ENCODE data around the gene MYLIP.

DNA sequence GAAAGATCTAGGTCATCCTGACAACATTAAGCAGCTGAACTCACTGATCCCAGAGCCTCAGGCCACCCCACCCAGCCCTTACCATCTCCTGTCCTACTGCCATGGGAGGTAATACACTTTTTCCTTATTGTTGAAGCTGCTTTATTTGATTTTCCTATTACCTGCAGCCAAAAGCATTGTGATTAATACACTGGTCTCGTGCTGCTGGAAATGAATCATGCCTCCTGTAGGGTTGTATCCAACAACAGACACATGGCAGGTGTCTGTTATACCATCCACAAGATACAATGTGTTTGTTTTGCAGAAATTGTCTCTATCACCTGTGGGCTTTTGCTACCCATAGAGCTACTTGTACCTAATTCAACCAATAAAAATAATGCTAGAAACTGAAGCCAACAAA, 34.2 kb downstream of the MYLIP start:
- TF ChIP-seq POLR2AphosphoS5 (IDR thresholded peaks at IDR 0.05) (no peak), POLR2A (IDR thresholded peaks at IDR 0.05) (no peak)
- TF ChIP-seq, protein P1, sequence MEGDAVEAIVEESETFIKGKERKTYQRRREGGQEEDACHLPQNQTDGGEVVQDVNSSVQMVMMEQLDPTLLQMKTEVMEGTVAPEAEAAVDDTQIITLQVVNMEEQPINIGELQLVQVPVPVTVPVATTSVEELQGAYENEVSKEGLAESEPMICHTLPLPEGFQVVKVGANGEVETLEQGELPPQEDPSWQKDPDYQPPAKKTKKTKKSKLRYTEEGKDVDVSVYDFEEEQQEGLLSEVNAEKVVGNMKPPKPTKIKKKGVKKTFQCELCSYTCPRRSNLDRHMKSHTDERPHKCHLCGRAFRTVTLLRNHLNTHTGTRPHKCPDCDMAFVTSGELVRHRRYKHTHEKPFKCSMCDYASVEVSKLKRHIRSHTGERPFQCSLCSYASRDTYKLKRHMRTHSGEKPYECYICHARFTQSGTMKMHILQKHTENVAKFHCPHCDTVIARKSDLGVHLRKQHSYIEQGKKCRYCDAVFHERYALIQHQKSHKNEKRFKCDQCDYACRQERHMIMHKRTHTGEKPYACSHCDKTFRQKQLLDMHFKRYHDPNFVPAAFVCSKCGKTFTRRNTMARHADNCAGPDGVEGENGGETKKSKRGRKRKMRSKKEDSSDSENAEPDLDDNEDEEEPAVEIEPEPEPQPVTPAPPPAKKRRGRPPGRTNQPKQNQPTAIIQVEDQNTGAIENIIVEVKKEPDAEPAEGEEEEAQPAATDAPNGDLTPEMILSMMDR (IDR thresholded peaks at IDR 0.05): no peak
